ENCODE results near the gene TPRG1.

The TPRG1 gene

DNA sequence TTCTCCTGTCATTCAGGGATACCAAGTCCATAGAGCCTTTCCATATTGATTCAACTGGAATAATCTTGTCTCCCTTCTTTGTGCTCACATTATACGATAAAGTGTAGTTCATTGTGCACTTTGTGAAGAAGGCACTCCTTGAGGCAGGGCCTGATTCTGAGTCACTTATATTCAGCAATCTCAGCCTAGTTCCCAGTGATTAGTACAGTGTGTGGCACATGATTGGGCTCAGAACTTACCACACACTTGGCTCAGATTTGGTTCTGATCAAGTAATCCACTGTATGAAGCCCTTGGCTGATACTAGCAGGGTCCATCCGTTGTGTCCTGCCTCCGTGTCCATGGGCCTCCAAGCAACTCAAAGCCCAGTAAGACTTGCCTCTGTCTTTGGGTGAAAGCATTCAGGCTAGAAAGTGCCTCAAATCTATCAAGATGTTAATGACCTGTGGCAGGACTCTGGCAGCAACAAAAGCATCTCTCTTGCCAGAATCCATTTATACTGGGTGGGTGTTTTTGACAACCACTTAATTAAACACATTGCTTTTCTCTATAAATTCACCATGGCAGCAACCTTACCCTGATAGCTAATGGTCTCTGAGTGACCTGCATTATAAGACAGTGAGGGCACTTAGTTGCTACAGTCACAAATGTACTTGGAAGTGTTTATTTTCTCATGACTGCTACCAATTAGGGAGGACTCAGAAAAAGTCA, 51.3 kb downstream of the TPRG1 start:
- H3K4me1 ChIP-seq: no peaks in the 10 kb centered on the region; the same call in 1 of the 2 replicates
- H3K9me3 ChIP-seq: no peaks in the 10 kb centered on the region
- no peak for TF ChIP-seq CTCF (IDR thresholded peaks at IDR 0.05; ENCODE audit: low read depth, low read length)
- no peak overlapping the region for H3K4me3 ChIP-seq (ENCODE audit: low read depth, low read length)
- DNase-seq: no peak
- no peaks in the 10 kb centered on the region for H3K27me3 ChIP-seq
- no peaks in the 10 kb centered on the region for H3K36me3 ChIP-seq

GRCh38 chr3:189225431-189225830, 53.7 kb downstream of the TPRG1 start:
- Histone ChIP-seq H3K36me3 (no peaks in the 10 kb centered on the region), H3K27me3 (no peaks in the 10 kb centered on the region), H3K4me1 (no peaks in the 10 kb centered on the region; the same call in 1 of the 2 replicates), H3K9me3 (no peaks in the 10 kb centered on the region), H3K4me3 (ENCODE audit: low read depth, low read length) (no peak overlapping the region)
- DNase-seq: no peak
- TF ChIP-seq CTCF (IDR thresholded peaks at IDR 0.05; ENCODE audit: low read depth, low read length): no peak

DNA sequence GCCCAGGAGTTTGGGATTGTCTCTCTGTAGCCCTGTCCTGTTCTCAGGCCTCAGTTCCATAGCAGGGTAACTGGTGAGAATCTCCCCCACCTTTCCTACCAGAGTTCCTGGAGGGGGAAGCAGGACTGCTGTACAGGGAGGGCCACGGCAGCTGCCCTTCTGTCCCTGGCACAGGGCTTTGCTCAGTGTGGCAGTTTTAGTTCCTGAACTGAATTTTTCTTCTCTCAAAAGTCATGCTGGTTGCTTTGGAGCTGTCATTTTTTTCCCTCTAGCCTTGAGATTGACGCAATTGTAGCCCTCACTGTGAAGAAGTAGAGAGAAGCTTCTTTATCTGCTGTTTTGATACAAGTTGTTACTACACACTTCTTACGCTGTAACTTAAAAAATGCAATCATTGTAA, 55.5 kb downstream of the TPRG1 start:
- no peak for DNase-seq
- Histone ChIP-seq H3K27me3 (no peaks in the 10 kb centered on the region; the same call in 1 of the 2 replicates), H3K4me1 (no peaks in the 10 kb centered on the region; the same call in 1 of the 2 replicates), H3K9me3 (no peaks in the 10 kb centered on the region), H3K36me3 (no peaks in the 10 kb centered on the region), H3K4me3 (ENCODE audit: low read depth, low read length) (no peak overlapping the region)
- TF ChIP-seq CTCF (IDR thresholded peaks at IDR 0.05; ENCODE audit: low read depth, low read length): no peak

DNA sequence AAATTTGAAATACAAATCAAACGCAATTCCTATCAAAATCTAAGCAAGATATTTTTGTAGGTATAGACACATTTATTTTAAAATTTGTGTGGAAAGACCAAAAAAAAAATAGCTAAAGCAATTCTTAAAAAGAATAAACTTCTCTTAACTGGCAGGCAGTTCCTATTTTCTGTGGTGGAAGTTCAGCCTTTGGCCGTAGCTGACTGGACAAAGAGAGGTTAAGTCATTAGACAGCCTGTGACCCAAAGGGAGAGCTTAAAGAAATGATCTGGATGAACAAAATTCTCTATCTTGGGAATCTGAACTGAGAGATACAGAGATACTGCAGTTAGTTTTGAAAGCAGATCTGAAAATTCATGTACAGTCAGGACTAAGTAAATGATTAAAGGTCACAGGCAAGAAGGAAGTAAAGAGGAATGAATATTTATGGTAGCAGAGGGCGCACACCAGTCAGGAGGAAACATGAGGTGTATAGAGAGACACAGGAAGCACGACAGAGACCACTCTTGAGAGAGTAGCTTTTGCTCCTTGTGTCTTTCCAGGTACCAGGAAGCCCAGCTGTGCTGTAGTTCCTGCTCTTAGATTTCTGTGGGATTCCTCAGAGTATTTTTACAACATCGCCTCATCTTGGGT, 57.5 kb downstream of the TPRG1 start:
- no peak for TF ChIP-seq CTCF (IDR thresholded peaks at IDR 0.05; ENCODE audit: low read depth, low read length)
- no peaks in the 10 kb centered on the region for H3K36me3 ChIP-seq
- peaks cover 4% of the 10 kb centered on the region; the same call in 1 of the 2 replicates for H3K4me1 ChIP-seq
- no peaks in the 10 kb centered on the region for H3K9me3 ChIP-seq
- DNase-seq: no peak
- H3K4me3 ChIP-seq (ENCODE audit: low read depth, low read length): no peak overlapping the region
- H3K27me3 ChIP-seq: no peaks in the 10 kb centered on the region; the same call in 1 of the 2 replicates

GRCh38 chr3:189232790-189233189, 61.0 kb downstream of the TPRG1 start:
- TF ChIP-seq CTCF (IDR thresholded peaks at IDR 0.05; ENCODE audit: low read depth, low read length): no peak
- Histone ChIP-seq H3K27me3 (no peaks in the 10 kb centered on the region; the same call in 1 of the 2 replicates), H3K36me3 (no peaks in the 10 kb centered on the region), H3K4me3 (ENCODE audit: low read depth, low read length) (no peak overlapping the region), H3K4me1 (peaks cover 4% of the 10 kb centered on the region; the same call in 1 of the 2 replicates), H3K9me3 (no peaks in the 10 kb centered on the region)
- DNase-seq: no peak
